GM23338 (cell line): ENCODE measurements around the gene DNASE1L2. TPM values are rescaled to one million over a fixed set of nuclear protein-coding genes. Genes with fewer than 3 reads are reported as not detected.

Experiments
- ATAC-seq: fragments of 200-7000 bp; cut with Tn5 transposase; 3 replicates; pipeline ENCODE4 v1.9.1; 2020
- DNase-seq: peaks from one replicate; pipeline ENCODE4 v3.0.0-alpha.2; 2015; ENCODE audit warnings: low spot score
- H2AFZ ChIP-seq: fragments of 200-600 bp; sonication (generic); 2 replicates; pipeline ENCODE4 v1.8.0; 2016; ENCODE audit warnings: antibody characterized with exemption, mild to moderate bottlenecking, moderate library complexity
- H3F3A ChIP-seq: fragments of 200-600 bp; sonication (generic); replicated peaks from 2 replicates; pipeline ENCODE4 v1.8.0; 2017; ENCODE audit warnings: antibody characterized with exemption, mixed run types, low read depth
- H3K27ac ChIP-seq: fragments of 200-600 bp; sonication (generic); 2 replicates; pipeline ENCODE4 v1.6.1; 2016; ENCODE audit warnings: low read depth
- H3K27me3 ChIP-seq: fragments of 200-600 bp; sonication (generic); 2 replicates; pipeline ENCODE4 v1.8.0; 2016; ENCODE audit warnings: mild to moderate bottlenecking, mixed run types, moderate library complexity; ENCODE audit not compliant: insufficient read depth
- H3K36me3 ChIP-seq: fragments of 200-600 bp; sonication (generic); 2 replicates; pipeline ENCODE4 v1.8.0; 2016; ENCODE audit warnings: mild to moderate bottlenecking; ENCODE audit not compliant: insufficient read depth
- H3K4me1 ChIP-seq: fragments of 200-600 bp; sonication (generic); 2 replicates; pipeline ENCODE4 v1.8.0; 2016; ENCODE audit warnings: mild to moderate bottlenecking, moderate library complexity; ENCODE audit not compliant: insufficient read depth
- H3K4me2 ChIP-seq: fragments of 200-600 bp; sonication (generic); 2 replicates; pipeline ENCODE4 v1.7.1; 2017; ENCODE audit warnings: mixed run types
- H3K4me3 ChIP-seq: fragments of 200-600 bp; sonication (generic); 2 replicates; pipeline ENCODE4 v1.6.1; 2016; ENCODE audit warnings: mixed run types
- H3K79me2 ChIP-seq: fragments of 200-600 bp; sonication (generic); replicated peaks from 2 replicates; pipeline ENCODE4 v1.8.0; 2017; ENCODE audit warnings: mild to moderate bottlenecking; ENCODE audit not compliant: insufficient read depth
- H3K9me2 ChIP-seq: fragments of 200-600 bp; sonication (generic); 2 replicates; pipeline ENCODE4 v1.8.0; 2017; ENCODE audit not compliant: insufficient read depth
- H4K20me1 ChIP-seq: fragments of 200-600 bp; sonication (generic); replicated peaks from 2 replicates; pipeline ENCODE4 v1.8.0; 2017; ENCODE audit warnings: mild to moderate bottlenecking; ENCODE audit not compliant: insufficient read depth
- H3K27ac Mint-ChIP-seq: 2 replicates; pipeline ENCODE4 v1.8.0; 2020; ENCODE audit warnings: inconsistent platforms, mild to moderate bottlenecking, moderate library complexity, mixed read lengths
- H3K27me3 Mint-ChIP-seq: 3 replicates; pipeline ENCODE4 v1.8.0; 2022; ENCODE audit warnings: low read depth, mild to moderate bottlenecking, moderate library complexity, mixed read lengths, inconsistent platforms; ENCODE audit not compliant: insufficient read depth, poor library complexity
- H3K36me3 Mint-ChIP-seq: 3 replicates; pipeline ENCODE4 v1.8.0; 2021; ENCODE audit warnings: low read depth, mild to moderate bottlenecking, inconsistent platforms, moderate library complexity, mixed read lengths
- H3K4me1 Mint-ChIP-seq: 3 replicates; pipeline ENCODE4 v1.8.0; 2020; ENCODE audit warnings: mild to moderate bottlenecking, inconsistent platforms, mixed read lengths
- H3K4me3 Mint-ChIP-seq: 3 replicates; pipeline ENCODE4 v1.8.0; 2021; ENCODE audit warnings: moderate library complexity, mild to moderate bottlenecking, inconsistent platforms, mixed read lengths
- H3K9me3 Mint-ChIP-seq: 3 replicates; pipeline ENCODE4 v1.8.0; 2020; ENCODE audit warnings: moderate library complexity, mild to moderate bottlenecking, inconsistent platforms, mixed read lengths
- CTCF ChIP-seq, 2 experiments: fragments of 200-600 bp in 1 of 2; sonication (generic) in 1 of 2; conservative IDR thresholded peaks; 2 replicates each; pipeline versions ENCODE4 v1.5.1 to v1.6.1; 2016 to 2017; ENCODE audit warnings: antibody characterized with exemption in 2 of 2, low read depth in 2 of 2, mild to moderate bottlenecking in 2 of 2, moderate library complexity in 1 of 2
- EZH2 ChIP-seq: fragments of 200-600 bp; sonication (generic); IDR thresholded peaks from one replicate; pipeline ENCODE4 v1.8.0; 2017; ENCODE audit warnings: antibody characterized with exemption, mild to moderate bottlenecking, low read depth; ENCODE audit not compliant: unreplicated experiment
- EZH2phosphoT487 ChIP-seq: fragments of 200-600 bp; sonication (generic); IDR thresholded peaks from one replicate; pipeline ENCODE4 v1.8.1; 2018; ENCODE audit warnings: antibody characterized with exemption; ENCODE audit not compliant: unreplicated experiment
- JUNB ChIP-seq: IDR thresholded peaks from one replicate; pipeline ENCODE4 v1.6.1; 2016; ENCODE audit warnings: antibody characterized with exemption; ENCODE audit not compliant: unreplicated experiment
- NANOG ChIP-seq: IDR thresholded peaks from 2 replicates; pipeline ENCODE4 v1.6.1; 2016; ENCODE audit warnings: antibody characterized with exemption, borderline replicate concordance
- POLR2AphosphoS5 ChIP-seq: IDR thresholded peaks from 2 replicates; pipeline ENCODE4 v1.6.1; 2016; ENCODE audit warnings: antibody characterized with exemption, low read depth
- STAT1 ChIP-seq: IDR thresholded peaks from one replicate; pipeline ENCODE4 v1.6.1; 2016; ENCODE audit warnings: antibody characterized with exemption; ENCODE audit not compliant: unreplicated experiment
- ZNF114 ChIP-seq: fragments of 250-450 bp; sonication (Bioruptor Pico); IDR thresholded peaks from 2 replicates; pipeline ENCODE4 v1.5.0; 2020; ENCODE audit warnings: mild to moderate bottlenecking, moderate library complexity
- ZNF462 ChIP-seq: fragments of 250-450 bp; sonication (Bioruptor Pico); IDR thresholded peaks from 2 replicates; pipeline ENCODE4 v1.5.0; 2020; ENCODE audit warnings: mild to moderate bottlenecking, moderate library complexity
- polyA plus RNA-seq: library from polyadenylated mRNA; unstranded; fragments of >200 nt; fragmentation: Nextera tagmentation; extraction: Ambion mirVana; gene quantifications from 2 replicates; pipeline ENCODE4 v1.2.1, GENCODE V29; 2016
- total RNA-seq: library from RNA; depleted of rRNA; stranded (reverse); fragments of >200 nt; shearing (Covaris generic); gene quantifications from 2 replicates; pipeline ENCODE4 v1.2.3, GENCODE V29; 2014
- TF ChIP-seq, protein P1 (sequence below): IDR thresholded peaks from one replicate; pipeline ENCODE4 v1.6.1; 2018; ENCODE audit warnings: antibody characterized with exemption; ENCODE audit not compliant: unreplicated experiment
- TF ChIP-seq, protein P2 (sequence below): IDR thresholded peaks from 2 replicates; pipeline ENCODE4 v1.6.1; 2016; ENCODE audit warnings: antibody characterized with exemption

The DNASE1L2 gene
- total and polyA plus RNA-seq, 2 experiments from 2014 or later: 0.23 TPM; not detected in 1

DNA sequence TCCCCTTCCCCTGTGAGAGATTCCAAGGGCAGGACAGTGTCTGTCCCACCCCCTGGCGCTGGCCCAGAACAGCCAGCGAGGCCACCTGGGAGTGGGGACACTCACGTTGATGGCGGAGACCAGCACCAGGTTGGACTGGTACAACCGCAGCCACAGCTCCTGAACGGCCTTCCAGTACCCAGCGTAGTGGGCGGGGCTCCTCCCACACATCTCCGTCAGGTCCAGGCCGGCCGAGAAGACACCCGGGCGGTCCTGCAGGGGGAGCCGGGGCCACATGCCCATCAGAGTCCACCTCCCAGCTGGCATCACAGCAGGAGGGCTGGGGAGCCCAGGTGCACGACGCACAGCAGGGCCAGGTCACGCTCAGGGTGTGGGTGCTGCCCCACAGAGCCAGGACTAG is 8.1 kb downstream of the DNASE1L2 start (continued):
- no peak for TF ChIP-seq ZNF462 (CRISPR knock-in tag)
- no peak for TF ChIP-seq EZH2phosphoT487

DNA sequence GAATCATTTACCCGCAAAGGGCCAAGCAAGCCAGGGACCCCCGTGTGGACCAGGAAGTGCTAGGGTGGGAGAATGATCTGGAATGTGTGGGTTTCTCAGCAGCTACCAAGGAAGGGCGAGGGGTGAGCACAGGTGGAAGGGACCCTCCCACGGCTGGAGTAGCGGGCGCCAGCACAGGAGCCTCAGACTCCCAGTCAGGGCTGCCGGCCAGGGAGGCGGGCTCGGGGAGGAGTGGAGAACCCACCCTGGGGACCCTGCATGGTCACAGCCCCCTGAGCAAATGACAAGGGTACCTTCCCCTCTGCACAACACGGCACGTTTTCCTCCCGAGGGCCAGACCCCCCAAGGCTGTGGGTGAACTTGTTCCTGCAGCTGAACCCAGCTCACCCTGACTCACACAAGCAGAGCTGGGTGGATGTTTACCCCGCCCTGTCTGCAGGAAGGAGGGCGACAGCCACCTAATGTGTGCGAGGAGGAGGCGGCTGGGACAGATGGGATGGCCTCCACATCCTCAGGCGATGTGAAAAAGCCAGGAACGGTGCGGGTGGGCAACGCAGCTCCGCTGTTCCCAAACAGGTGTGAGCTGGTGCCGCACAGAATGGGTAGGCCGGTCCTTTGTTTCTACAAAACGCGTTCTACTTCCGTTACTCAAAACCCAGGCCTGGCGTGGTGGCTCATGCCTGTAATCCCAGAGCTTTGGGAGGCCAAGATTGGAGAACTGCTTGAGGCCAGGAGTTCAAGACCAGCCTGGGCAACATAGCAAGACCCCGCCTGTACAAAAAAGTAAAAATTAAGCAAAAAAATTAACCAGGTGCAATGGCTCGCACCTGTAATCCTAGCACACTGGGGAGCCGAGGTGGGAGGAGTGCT is 8.9 kb downstream of the DNASE1L2 start:
- Histone ChIP-seq H3K27ac (no peak overlapping the region; the same call in 1 of the 2 replicates), H3F3A (peaks cover 7% of the 10 kb centered on the region), H3K4me2 (no peak overlapping the region), H3K27me3 (no peaks in the 10 kb centered on the region), H3K79me2 (peaks cover 24% of the 10 kb centered on the region), H2AFZ (no peak overlapping the region), H3K36me3 (peaks cover 4% of the 10 kb centered on the region; the same call in 1 of the 2 replicates), H3K4me3 (no peak overlapping the region), H3K9me2 (no peaks in the 10 kb centered on the region), H3K4me1 (peaks cover 3% of the 10 kb centered on the region; the same call in 1 of the 2 replicates), H4K20me1 (peaks cover 4% of the 10 kb centered on the region)
- H3K4me3 Mint-ChIP-seq: no peak overlapping the region; the same call in 2 of the 3 replicates
- ATAC-seq (no peak), DNase-seq (no peak)
- no peaks in the 10 kb centered on the region; the same call in 2 of the 3 replicates for H3K4me1 Mint-ChIP-seq
- H3K27me3 Mint-ChIP-seq: peaks cover 9% of the 10 kb centered on the region
- peaks cover 59% of the 10 kb centered on the region for H3K36me3 Mint-ChIP-seq
- H3K9me3 Mint-ChIP-seq: no peaks in the 10 kb centered on the region
- H3K27ac Mint-ChIP-seq: no peak overlapping the region
- TF ChIP-seq EZH2phosphoT487 (no peak), POLR2AphosphoS5 (no peak), EZH2 (no peak), JUNB (no peak), CTCF (conservative IDR thresholded peaks at IDR 0.05; ENCODE audit: low read depth in 2 of 2) (no peak), STAT1 (no peak), ZNF114 (CRISPR knock-in tag) (no peak), NANOG (no peak)
- TF ChIP-seq, protein P1, sequence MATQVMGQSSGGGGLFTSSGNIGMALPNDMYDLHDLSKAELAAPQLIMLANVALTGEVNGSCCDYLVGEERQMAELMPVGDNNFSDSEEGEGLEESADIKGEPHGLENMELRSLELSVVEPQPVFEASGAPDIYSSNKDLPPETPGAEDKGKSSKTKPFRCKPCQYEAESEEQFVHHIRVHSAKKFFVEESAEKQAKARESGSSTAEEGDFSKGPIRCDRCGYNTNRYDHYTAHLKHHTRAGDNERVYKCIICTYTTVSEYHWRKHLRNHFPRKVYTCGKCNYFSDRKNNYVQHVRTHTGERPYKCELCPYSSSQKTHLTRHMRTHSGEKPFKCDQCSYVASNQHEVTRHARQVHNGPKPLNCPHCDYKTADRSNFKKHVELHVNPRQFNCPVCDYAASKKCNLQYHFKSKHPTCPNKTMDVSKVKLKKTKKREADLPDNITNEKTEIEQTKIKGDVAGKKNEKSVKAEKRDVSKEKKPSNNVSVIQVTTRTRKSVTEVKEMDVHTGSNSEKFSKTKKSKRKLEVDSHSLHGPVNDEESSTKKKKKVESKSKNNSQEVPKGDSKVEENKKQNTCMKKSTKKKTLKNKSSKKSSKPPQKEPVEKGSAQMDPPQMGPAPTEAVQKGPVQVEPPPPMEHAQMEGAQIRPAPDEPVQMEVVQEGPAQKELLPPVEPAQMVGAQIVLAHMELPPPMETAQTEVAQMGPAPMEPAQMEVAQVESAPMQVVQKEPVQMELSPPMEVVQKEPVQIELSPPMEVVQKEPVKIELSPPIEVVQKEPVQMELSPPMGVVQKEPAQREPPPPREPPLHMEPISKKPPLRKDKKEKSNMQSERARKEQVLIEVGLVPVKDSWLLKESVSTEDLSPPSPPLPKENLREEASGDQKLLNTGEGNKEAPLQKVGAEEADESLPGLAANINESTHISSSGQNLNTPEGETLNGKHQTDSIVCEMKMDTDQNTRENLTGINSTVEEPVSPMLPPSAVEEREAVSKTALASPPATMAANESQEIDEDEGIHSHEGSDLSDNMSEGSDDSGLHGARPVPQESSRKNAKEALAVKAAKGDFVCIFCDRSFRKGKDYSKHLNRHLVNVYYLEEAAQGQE: no peak
- TF ChIP-seq, protein P2, sequence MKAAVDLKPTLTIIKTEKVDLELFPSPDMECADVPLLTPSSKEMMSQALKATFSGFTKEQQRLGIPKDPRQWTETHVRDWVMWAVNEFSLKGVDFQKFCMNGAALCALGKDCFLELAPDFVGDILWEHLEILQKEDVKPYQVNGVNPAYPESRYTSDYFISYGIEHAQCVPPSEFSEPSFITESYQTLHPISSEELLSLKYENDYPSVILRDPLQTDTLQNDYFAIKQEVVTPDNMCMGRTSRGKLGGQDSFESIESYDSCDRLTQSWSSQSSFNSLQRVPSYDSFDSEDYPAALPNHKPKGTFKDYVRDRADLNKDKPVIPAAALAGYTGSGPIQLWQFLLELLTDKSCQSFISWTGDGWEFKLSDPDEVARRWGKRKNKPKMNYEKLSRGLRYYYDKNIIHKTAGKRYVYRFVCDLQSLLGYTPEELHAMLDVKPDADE: no peak
